ENCODE measurements around the gene MDGA2.

The MDGA2 gene

DNA sequence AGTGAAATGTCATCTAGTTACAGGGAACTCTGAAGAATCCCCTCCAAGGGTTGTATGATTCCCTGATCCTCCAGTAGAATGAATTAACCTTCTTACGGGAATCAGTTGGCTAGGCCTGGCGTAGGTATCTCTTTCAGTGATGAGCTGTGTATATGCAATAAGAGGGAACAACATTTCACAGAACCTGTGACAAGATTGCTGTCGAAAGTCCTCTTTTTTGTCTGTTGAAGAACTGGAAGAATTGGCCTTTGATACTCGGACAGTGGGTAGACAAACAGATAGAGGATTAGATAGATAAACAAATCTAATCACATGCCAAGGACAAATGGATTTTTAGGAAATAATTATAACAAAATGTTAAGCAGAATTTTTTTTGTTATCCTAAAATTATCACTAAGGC is 184.6 kb downstream of the MDGA2 start:
- no peak for DNase-seq (ENCODE audit: low read depth in 3 of 3)

- DNase-seq (ENCODE audit: low read depth in 3 of 3), result no peak
These were observed 185.1 kb downstream of the MDGA2 start for GRCh38 chr14:47490353-47490752.

- no peak for DNase-seq (ENCODE audit: low read depth in 3 of 3)
These were observed 190.0 kb downstream of the MDGA2 start for GRCh38 chr14:47485421-47485820.

DNA sequence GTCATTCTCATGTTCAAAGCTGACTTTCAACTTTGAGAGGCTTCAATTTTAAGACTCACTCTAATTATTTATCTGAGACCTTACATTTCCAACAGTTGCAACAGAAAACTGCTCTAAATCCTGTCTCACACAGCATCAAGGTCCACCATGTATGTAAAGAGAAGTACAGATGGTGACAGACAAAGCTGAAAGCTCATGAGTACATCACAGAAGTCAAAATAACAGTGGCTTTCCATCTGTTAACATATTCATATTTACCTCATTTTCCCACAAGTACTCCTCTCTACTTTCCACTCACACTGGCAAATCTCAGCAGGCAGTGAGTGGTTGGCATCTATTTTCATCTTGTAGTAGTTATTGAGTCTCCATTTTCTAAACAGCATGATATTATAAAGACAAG is 192.0 kb downstream of the MDGA2 start:
- DNase-seq (ENCODE audit: low read depth in 3 of 3), result no peak

DNA sequence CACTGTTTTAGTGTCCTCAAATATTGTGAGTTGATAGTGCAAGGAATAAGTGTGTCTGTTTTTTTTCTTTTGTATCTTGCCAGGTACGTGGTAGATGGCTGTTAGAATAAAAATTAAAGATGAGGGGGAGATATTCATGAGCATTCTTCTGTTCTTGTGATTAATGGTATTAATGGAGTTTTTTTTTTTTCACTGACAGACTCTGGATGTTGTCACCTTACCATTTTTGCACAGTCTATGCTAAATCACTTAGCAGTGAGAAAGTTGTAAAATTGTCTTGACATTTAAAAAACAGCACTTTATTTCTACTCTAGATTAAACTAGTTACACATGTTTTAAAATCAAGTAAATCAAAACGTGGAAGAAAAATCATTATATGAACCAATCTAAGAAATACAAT is 204.3 kb downstream of the MDGA2 start:
- no peak for DNase-seq (ENCODE audit: low read depth in 3 of 3)

DNA sequence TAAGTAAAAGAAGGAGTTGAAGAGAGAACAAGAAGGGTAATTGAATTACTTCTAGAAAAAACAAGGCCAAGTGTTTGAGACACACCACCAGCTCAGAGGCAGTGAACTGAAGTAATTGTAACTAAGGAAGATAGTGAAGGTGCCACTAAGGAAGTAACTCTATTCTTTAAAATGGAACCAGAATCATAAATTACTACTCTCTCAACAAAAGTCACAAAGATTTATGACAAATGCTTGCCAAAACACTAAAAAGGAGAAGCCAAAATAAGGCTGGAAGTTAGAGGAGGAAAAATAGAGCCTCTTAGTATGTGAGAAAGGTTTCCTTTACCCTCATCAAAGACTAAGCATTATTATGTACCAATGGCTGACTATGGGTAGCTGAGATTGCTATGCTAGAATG is 208.5 kb downstream of the MDGA2 start:
- no peak for DNase-seq (ENCODE audit: low read depth in 3 of 3)

- no peak for DNase-seq (ENCODE audit: low read depth in 3 of 3)
These were observed 221.4 kb downstream of the MDGA2 start for GRCh38 chr14:47454025-47454424.

- DNase-seq (ENCODE audit: low read depth in 3 of 3), result no peak
These were observed 228.3 kb downstream of the MDGA2 start for GRCh38 chr14:47447076-47447475.

DNA sequence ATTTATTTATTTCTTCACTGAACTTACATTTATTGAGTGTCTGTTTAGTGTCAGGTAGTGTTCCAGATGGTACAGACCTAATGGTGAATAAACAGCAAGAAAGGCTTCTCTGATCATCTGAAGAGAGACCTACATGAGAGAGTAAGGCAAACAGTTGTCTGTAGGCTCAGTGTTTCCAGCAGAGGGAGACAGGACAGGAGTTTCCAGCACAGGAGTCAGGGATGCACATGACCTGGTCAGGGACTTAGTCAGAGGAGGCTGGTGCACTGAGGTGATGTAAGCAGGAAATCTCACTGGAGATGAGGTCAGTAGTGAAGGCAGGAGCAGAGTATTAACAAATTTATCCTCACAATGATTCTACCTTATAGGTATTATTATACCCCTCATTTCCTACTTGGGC is 233.2 kb downstream of the MDGA2 start:
- DNase-seq (ENCODE audit: low read depth in 3 of 3), result no peak

DNA sequence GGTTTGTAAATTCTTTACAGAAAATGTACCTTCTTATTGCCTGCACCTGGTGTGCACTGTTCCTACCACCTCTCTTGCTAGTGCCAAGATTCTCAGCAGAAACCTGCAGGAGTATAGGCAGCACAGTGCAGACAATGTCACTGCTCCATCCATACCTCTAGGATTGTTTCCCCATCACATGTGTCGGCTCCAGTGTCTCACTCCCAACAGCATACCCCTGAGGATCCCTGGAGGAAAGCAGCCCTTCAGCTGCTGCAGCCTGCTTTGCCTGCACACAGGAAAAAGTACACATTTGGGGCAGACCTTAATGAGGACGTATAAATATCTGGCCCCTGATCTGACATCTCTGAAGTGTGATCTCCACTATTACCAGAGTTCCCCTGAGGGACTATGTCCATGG is 235.5 kb downstream of the MDGA2 start:
- DNase-seq (ENCODE audit: low read depth in 3 of 3), result no peak

DNA sequence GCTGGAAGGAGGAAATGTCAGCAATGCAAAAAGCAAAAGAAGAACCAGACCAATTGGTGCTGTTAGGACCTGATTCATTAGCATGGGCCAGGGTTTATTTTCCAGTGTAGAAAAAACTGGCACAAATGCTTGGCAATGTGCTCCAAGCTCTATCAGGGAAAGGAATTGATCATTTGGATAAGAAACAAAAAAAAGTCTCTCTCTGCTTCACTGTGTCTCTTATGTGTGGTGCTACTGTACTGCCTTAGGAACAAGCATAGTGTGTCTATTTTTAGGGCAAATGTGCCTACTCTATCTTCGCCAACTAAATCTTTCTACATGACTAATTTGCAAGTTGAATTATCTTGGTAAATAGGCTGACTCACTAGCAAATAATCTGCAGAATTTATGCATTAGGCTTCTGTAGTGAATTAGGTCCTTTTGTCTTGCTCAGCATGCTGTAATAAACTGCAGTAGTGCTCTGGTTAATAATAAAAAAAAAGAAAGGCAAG is 236.7 kb downstream of the MDGA2 start:
- no peak for DNase-seq (ENCODE audit: low read depth in 3 of 3)

GRCh38 chr14:47435331-47435965 is 240.0 kb downstream of the MDGA2 start:
- no peak for DNase-seq (ENCODE audit: low read depth in 3 of 3)

DNA sequence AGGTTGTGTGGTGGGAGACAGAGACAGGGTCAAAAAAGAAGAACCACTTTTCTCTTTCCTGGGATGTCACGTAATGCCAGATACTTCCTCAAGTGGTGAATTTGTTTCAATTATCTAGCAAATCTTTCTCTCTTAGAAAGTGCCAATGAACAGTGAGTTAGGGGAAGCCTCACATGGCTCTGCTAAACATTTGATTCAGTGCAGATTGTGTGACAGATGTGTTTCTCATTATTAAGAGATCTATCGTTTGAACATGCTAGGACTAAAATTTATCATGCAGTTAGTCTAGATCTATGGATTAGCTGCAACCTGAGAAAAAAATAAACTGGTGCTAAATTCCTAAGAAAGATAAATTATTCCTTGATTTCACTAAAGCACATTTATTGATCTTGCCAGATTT is 247.8 kb downstream of the MDGA2 start:
- no peak for DNase-seq (ENCODE audit: low read depth in 3 of 3)

DNA sequence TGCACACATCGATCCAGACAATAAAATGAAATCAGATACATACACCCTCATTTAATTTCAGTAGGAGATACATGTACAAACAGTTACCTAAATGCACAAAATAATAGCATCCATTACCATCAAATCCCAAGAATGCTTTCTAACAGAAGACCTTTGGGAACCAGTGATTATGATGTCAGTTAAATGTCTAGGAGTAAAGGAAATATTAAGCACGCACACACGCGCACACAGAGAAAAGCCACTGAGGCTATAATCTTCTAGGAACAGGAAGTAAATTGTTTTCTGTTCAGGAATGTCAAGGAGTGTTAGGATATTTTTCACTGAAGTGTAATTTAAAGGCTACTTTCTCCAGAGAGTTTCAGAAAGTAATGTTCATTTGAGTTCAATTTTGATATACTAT is 250.1 kb downstream of the MDGA2 start:
- no peak for DNase-seq (ENCODE audit: low read depth in 3 of 3)

DNA sequence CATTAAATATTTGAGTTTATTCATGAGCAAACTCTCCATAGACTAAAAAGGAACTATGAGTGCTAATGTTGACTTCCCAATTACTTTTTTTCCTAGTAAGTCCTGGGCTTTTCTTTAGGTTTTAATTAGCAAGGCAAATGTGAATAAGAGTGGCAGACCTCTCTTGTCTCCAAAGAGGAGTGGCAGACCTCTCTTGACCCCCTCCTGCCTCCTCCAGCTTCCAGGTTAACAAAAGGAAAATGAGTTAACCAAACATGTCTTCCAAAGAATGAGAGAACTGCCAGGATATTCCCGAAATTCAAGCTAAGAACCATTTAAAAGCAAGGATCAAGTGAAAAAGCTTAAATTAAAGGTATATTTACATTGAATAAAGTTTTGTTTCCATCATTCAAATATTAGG is 253.2 kb downstream of the MDGA2 start:
- DNase-seq (ENCODE audit: low read depth in 3 of 3), result no peak

DNA sequence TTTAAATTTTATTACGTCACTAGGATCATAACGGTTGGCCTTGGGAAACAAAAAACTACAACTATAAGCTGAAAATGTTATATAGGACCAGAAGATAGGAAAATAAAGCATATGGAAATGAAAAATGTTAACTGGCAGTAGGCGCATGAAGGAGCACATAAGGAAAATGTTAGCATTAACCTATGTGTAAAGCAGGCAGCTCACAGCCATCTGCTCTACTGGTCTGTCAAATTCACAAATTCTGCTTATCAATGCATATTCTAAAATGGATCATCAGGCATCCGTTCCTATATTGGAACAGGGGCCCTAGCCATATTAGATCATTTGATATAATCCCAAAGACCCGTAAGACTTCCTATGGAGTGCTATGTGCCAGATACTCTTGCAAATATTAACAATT is 263.9 kb downstream of the MDGA2 start:
- DNase-seq (ENCODE audit: low read depth in 3 of 3), result no peak

GRCh38 chr14:47392326-47392725 is 283.1 kb downstream of the MDGA2 start:
- DNase-seq (ENCODE audit: low read depth in 3 of 3), result no peak

DNA sequence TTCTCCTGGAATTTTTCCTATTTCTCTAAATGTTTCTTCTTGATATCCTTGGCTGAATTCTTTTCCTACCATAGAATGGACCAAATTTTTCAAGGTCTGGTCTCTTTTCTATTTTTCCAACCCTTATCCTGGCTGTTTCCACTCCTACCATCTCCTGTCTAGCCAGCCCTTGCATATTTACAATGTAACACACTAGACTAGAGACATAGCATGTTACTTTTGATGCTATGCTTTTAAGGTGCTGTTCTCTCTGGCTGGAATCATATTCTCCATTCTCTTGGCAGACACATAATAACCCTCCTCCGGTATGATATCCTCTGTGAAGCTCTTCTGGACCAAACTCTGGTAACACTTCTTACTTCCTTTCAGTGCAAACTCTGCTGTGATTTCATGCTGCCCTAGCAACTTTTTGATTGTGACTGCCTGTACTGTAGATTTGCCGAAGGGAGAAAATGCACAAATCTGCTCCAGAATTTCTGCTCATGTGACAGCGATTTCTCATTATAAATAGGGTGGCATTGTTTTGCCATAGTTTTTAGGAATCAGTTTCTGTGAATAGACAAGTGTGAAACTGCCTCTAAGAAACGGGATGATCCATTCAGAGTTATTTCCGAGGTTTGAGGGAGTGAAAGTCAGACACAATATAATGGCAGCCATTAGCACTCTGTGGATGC is 284.4 kb downstream of the MDGA2 start:
- no peak for DNase-seq (ENCODE audit: low read depth in 3 of 3)

DNA sequence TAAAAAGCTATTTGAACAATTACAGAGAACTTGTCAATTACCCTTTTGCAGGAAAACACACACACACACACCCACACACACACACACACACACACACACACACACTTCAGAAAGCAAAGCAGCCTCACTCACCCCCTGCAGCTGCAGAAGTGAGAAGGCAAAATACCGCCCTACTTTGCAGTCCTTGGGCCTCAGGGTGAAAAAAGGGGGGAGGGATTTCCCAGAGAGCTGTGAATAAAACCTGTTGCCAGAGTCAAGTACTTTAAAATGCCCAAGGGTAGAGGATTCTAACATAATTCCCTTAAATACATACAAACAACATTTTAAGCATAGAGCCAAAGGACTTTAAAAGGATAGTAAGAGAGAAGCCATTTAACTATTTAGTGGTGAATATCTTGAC is 285.9 kb downstream of the MDGA2 start:
- no peak for DNase-seq (ENCODE audit: low read depth in 3 of 3)

GRCh38 chr14:47366006-47366405 is 309.4 kb downstream of the MDGA2 start:
- no peak for DNase-seq (ENCODE audit: low read depth in 3 of 3)

DNA sequence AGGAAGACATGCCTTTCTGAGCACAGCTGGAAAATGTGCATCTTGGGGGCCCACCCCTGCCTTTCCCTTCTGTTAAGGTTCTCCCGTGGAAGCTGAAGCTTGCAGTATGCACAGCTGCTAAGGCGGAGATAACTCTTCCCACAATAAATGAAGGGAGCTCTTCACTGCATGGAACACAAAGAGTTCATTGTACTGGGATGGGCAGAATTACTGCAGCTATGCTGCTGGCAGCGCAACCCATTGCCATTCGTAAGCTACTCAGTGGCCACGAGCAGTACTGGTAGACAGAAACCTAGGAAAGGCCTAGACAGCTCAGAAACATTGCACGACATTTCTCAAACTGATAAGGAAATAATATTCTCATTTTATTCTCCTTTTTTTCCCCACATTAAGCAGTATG is 310.2 kb downstream of the MDGA2 start:
- no peak for DNase-seq (ENCODE audit: low read depth in 3 of 3)

GRCh38 chr14:47353186-47353585 is 322.2 kb downstream of the MDGA2 start:
- no peak for DNase-seq (ENCODE audit: low read depth in 3 of 3)

- no peak for DNase-seq (ENCODE audit: low read depth in 3 of 3)
These were observed 328.6 kb downstream of the MDGA2 start for GRCh38 chr14:47346849-47347248.

GRCh38 chr14:47345016-47345415 is 330.4 kb downstream of the MDGA2 start:
- no peak for DNase-seq (ENCODE audit: low read depth in 3 of 3)
